ENCODE data around the gene KCNH8. TPM values are rescaled to one million over a fixed set of nuclear protein-coding genes. Genes with fewer than 3 reads are reported as not detected.

Gene KCNH8
- not detected in 2 replicates for total RNA-seq (2012; rRNA removed)
- not detected in 2 replicates for polyA plus RNA-seq (2012; rRNA removed)
- polyA plus RNA-seq (2012; cell fraction: cytosol; rRNA removed): not detected in 2 replicates
- polyA plus RNA-seq (2012; cell fraction: nucleus; rRNA removed; ENCODE audit: low replicate concordance): 0.02 TPM in 1 of 2 replicates, not detected in the other
- percentile 4 among the genes with signal in this experiment for Bru-seq, nascent RNA
- BruChase-seq, experiment 1, labeled RNA remaining after a 6-hour chase: percentile 1 among the genes with signal in this experiment
- percentile 5 among the genes with signal in this experiment for BruChase-seq, experiment 2, labeled RNA remaining after a 2-hour chase
- long read RNA-seq: 0 reads

DNA sequence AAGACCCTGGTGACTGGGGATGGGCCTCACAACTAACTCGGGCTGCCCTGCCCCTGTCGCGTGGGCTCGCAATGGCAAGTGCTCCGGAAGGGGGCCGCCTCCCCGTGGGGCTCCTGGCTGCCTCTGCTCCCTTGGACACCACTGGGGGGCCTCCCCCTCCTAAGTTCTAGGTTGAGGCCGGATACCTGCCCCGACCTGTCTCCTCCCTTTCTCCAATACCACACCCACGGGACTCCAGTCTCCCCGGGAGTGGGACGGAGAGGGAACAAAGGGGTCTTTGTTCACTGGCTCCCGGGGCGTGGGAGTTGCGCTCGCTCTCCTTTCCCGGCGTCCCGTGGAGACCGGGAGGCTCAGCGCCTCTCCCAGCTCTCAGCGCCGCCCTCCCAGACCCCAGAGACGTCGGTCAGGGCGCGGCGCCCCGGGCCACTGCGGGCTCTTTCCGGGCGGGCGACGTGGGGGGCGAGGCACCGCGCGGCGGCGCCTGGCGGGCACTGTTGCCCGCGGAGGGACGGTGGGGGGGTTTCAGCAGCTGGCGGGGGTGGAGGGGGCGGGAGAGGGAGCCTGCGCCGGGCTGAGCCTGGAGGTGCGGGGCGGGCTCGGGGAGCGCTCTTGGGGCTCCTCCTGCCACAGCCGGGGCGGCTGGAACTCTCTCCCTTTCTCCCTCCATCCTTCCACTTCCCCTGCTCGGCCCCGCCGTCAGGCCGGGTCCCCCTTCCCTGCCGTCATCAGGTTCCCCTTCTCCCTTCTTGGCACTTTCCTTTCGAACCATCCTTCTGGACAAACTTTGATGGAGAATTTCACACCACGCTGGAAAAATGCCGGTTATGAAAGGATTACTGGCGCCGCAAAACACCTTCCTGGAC is at the start of gene KCNH8:
KCNH8 (plus strand) TSS at position 606 of the 863 bp plus-strand sequence; CDS start at position 816, 210 bp downstream.
- no peaks in the 10 kb centered on the region for H3K9me3 ChIP-seq (ENCODE audit: control insufficient read depth, insufficient read depth, low read length)
- in situ Hi-C loops (cut with MboI; ENCODE audit: low sequenced_read_pairs) (no loop called here), intact Hi-C loops (cut with micrococcal nuclease) (no loop called here), dilution Hi-C loops (cut with HindIII; ENCODE audit: low sequenced_read_pairs, unreplicated experiment) (no loop called here)
- H2AK5ac ChIP-seq (ENCODE audit: low read depth, low read length): no peak within 1 kb of the TSS
- no peak within 1 kb of the TSS for H4K8ac ChIP-seq (ENCODE audit: low read depth in 2 of 2, low read length in 2 of 2)
- no peak within 1 kb of the TSS for H4K91ac ChIP-seq (ENCODE audit: insufficient read depth, low read depth, low read length)
- H3K4me1 ChIP-seq (ENCODE audit: control insufficient read depth, insufficient read depth, low read length): no peaks in the 10 kb centered on the region
- H3K27me3 ChIP-seq (ENCODE audit: control insufficient read depth, insufficient read depth, low read length): peaks cover 3% of the 10 kb centered on the region; the same call in 1 of the 2 replicates
- H3K27ac ChIP-seq (ENCODE audit: insufficient read depth, low read length): no peak within 1 kb of the TSS
- H4K20me1 ChIP-seq (ENCODE audit: insufficient read depth, low read length): no peaks in the 10 kb centered on the region
- no peaks in the 10 kb centered on the region for H3K9me1 ChIP-seq (ENCODE audit: insufficient read depth, low read length)
- H3K4me2 ChIP-seq (ENCODE audit: low read depth, low read length): peak within 1 kb of the TSS; percentile 50
- ChIA-PET POLR2A (ENCODE audit: unreplicated experiment) (no interaction called here), CTCF (no interaction called here)
- TF ChIP-seq BHLHE40 (IDR thresholded peaks at IDR 0.05; ENCODE audit: low read depth, low read length): no peak
- no peak for TF ChIP-seq MXI1 (IDR thresholded peaks at IDR 0.05; ENCODE audit: borderline replicate concordance, low read depth, low read length)
- TF ChIP-seq ELK1 (IDR thresholded peaks at IDR 0.05; ENCODE audit: borderline replicate concordance, low read depth, low read length): no peak
- no peak for TF ChIP-seq SMC3 (IDR thresholded peaks at IDR 0.05; ENCODE audit: low read depth, low read length)
- H2AK9ac ChIP-seq (replicated peaks; ENCODE audit: low read depth, low read length, poor library complexity): no peak within 1 kb of the TSS
- H3K14ac ChIP-seq (replicated peaks; ENCODE audit: low read depth, low read length): no peak within 1 kb of the TSS
- no peaks in the 10 kb centered on the region for H3K36me3 ChIP-seq (ENCODE audit: control insufficient read depth, insufficient read depth, low read length)
- H2AFZ ChIP-seq (replicated peaks; ENCODE audit: low read length, poor library complexity): peak within 1 kb of the TSS; percentile 88
- 0% methylated on average over 2 of the region's 64 CpGs; no CpG with 5 or more reads in 1 of the 2 experiments for WGBS, 2 experiments (ENCODE audit: extremely low coverage in 2 of 2, insufficient read length in 1 of 2)
- BruUV-seq (replicated peaks): no TSS peak
- no peak within 1 kb of the TSS for H4K5ac ChIP-seq (ENCODE audit: low read depth, low read length)
- no peak for ATAC-seq (ENCODE audit: low read depth)
- H3K4me3 ChIP-seq (ENCODE audit: insufficient read depth, low read depth, low read length): peak within 1 kb of the TSS; percentile 46
- H3K18ac ChIP-seq (ENCODE audit: low read depth, low read length): no peak within 1 kb of the TSS
- H3K9ac ChIP-seq (ENCODE audit: low read depth, low read length): no peak within 1 kb of the TSS
- no peak within 1 kb of the TSS for H2BK20ac ChIP-seq (ENCODE audit: low read depth, low read length)
- no peak for DNase-seq
- H2BK15ac ChIP-seq (ENCODE audit: low read depth, low read length): no peak within 1 kb of the TSS
- H2BK120ac ChIP-seq (ENCODE audit: low read depth, low read length): no peak within 1 kb of the TSS
- H2BK5ac ChIP-seq (ENCODE audit: low read depth, low read length, poor library complexity, severe bottlenecking): no peak within 1 kb of the TSS
- H3K79me1 ChIP-seq (ENCODE audit: low read depth in 1 of 2, low read length in 2 of 2): no peaks in the 10 kb centered on the region
- H3K23ac ChIP-seq (ENCODE audit: low read depth, low read length): no peak within 1 kb of the TSS
- no peak within 1 kb of the TSS for H3K4ac ChIP-seq (ENCODE audit: low read depth, low read length)
- no peak within 1 kb of the TSS for H3K56ac ChIP-seq (ENCODE audit: extremely low read depth, insufficient read depth, low read length)
